Endothelial cell of umbilical vein (primary cell): ENCODE results near the gene ESPN.
"Not testable (repeated sequence)": the region's sequence is repeated elsewhere in the genome, so short reads cannot be mapped to it uniquely, and the experiment has no call there.

Experiments
- EZH2 ChIP-seq: IDR thresholded peaks from 2 replicates; pipeline ENCODE4 v1.6.1; 2012; ENCODE audit warnings: borderline replicate concordance, low read depth, mild to moderate bottlenecking, moderate library complexity, low read length, inconsistent platforms; ENCODE audit not compliant: severe bottlenecking
- GATA2 ChIP-seq: IDR thresholded peaks from 2 replicates; pipeline ENCODE4 v1.7.0; 2011; ENCODE audit warnings: low read depth, mild to moderate bottlenecking, moderate library complexity, mixed read lengths, low read length; ENCODE audit not compliant: insufficient read length, insufficient read depth
- MYC ChIP-seq: IDR thresholded peaks from one replicate; pipeline ENCODE4 v1.6.1; 2011; ENCODE audit warnings: mild to moderate bottlenecking, low read depth, low read length
- POLR2A ChIP-seq: IDR thresholded peaks from 2 replicates; pipeline ENCODE4 v1.6.1; 2012; ENCODE audit warnings: low read depth, mild to moderate bottlenecking, control low read depth, low read length
- POLR2AphosphoS5 ChIP-seq: IDR thresholded peaks from 2 replicates; pipeline ENCODE4 v1.6.1; 2012; ENCODE audit warnings: low read depth, mild to moderate bottlenecking, control low read depth, low read length, moderate library complexity; ENCODE audit not compliant: insufficient read depth
- TF ChIP-seq, protein P1 (sequence below), 2 donors: IDR thresholded peaks; 1 replicate in 1 of 2; 2 replicates in 1 of 2; pipeline ENCODE4 v1.5.1; 2011; ENCODE audit warnings: low read length in 2 of 2, mild to moderate bottlenecking in 2 of 2, moderate library complexity in 2 of 2, control low read depth in 1 of 2, inconsistent platforms in 1 of 2, low read depth in 1 of 2; ENCODE audit not compliant: insufficient read depth in 1 of 2; ENCODE audit errors: extremely low read depth in 1 of 2

DNA sequence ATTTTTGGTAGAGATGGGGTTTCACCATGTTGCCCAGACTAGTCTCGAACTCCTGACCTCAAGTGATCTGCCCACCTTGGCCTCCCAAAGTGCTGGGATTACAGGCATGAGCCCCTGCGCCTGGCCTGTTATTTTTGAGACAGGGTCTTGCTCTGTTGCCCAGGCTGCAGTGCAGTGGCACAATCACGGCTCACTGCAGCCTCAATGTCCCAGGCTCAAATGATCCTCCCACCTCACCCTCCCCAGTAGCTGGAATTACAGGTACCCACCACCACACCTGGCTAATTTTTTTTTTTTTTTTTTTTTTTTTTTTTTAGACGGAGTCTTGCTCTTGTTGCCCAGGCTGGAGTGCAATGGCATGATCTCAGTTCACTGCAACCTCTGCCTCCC lies 69.3 kb downstream of the ESPN start:
- TF ChIP-seq EZH2, POLR2AphosphoS5, POLR2A, GATA2, MYC: not testable (repeated sequence)
- TF ChIP-seq, protein P1, sequence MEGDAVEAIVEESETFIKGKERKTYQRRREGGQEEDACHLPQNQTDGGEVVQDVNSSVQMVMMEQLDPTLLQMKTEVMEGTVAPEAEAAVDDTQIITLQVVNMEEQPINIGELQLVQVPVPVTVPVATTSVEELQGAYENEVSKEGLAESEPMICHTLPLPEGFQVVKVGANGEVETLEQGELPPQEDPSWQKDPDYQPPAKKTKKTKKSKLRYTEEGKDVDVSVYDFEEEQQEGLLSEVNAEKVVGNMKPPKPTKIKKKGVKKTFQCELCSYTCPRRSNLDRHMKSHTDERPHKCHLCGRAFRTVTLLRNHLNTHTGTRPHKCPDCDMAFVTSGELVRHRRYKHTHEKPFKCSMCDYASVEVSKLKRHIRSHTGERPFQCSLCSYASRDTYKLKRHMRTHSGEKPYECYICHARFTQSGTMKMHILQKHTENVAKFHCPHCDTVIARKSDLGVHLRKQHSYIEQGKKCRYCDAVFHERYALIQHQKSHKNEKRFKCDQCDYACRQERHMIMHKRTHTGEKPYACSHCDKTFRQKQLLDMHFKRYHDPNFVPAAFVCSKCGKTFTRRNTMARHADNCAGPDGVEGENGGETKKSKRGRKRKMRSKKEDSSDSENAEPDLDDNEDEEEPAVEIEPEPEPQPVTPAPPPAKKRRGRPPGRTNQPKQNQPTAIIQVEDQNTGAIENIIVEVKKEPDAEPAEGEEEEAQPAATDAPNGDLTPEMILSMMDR (IDR thresholded peaks at IDR 0.05; ENCODE audit: extremely low read depth in 1 of 2, insufficient read depth in 1 of 2, low read depth in 1 of 2, low read length in 2 of 2) = not testable (repeated sequence)
